Measurements from ENCODE around the gene GLIS2.

GLIS2 gene

DNA sequence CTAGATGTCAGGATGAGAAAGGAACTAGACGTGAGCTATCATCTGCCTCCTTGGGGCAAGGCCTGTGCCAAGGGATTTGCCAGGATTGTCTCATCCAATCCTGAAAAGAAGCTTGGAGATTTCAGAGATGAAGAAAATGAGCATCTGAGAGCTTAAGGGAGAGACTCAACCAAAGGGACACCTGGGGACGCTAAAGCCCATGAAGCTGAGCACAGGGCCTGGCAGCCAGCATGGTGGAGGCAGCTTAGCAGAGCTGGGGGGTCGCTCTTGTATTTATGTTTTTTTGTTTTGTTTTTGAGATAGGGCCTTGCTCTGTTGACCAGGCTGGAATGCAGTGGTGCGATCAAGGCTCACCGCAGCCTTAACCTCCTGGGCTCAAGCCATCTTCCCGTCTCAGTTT, 18.4 kb upstream of the GLIS2 start:
- Histone ChIP-seq H3K9me3 (ENCODE audit: insufficient read depth, low read length) (no peaks in the 10 kb centered on the region), H3K4me1 (ENCODE audit: low read length) (no peaks in the 10 kb centered on the region)

DNA sequence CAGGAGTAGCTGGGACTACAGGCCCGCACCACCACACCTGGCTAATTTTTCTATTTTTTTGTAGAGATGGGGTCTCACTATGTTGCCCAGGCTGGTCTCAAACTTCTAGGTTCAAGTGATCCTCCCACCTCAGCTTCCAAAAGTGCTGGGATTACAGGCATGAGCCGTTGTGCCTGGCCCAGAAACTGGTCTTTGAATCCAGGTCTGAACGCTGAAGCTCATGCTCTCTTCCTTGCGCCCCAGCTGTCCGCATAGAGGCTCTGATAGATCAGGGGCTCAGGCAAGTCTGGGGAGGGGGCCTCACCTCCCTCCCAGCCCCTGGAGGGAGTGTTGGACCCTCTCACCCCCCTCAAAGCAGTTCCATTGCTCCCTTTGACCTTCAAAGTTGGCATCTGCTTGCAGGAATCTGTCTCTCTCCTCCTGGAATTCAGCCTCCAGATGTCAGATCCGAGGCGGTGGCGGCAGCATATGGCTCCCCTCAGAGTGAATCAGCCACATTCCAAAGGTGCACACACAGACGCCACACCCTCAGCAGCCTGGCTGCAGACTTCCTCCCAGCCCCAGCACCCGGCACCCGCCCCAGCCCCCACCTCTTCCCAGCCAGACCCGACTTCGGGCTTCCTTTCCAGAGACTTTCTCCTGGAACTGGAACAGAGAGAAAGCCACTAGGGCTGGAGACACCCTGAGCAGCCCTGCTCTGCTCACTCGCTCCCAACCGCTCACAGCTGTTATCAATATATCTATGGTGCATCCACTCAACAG, 16.9 kb upstream of the GLIS2 start:
- H3K9ac ChIP-seq (ENCODE audit: low read length), result no peak overlapping the region
- no peaks in the 10 kb centered on the region for H3K4me1 ChIP-seq (ENCODE audit: low read length)
- H2AFZ ChIP-seq (ENCODE audit: low read depth, low read length), result no peak overlapping the region
- H3K27me3 ChIP-seq (ENCODE audit: low read depth, low read length), result no peaks in the 10 kb centered on the region
- TF ChIP-seq, protein P1, sequence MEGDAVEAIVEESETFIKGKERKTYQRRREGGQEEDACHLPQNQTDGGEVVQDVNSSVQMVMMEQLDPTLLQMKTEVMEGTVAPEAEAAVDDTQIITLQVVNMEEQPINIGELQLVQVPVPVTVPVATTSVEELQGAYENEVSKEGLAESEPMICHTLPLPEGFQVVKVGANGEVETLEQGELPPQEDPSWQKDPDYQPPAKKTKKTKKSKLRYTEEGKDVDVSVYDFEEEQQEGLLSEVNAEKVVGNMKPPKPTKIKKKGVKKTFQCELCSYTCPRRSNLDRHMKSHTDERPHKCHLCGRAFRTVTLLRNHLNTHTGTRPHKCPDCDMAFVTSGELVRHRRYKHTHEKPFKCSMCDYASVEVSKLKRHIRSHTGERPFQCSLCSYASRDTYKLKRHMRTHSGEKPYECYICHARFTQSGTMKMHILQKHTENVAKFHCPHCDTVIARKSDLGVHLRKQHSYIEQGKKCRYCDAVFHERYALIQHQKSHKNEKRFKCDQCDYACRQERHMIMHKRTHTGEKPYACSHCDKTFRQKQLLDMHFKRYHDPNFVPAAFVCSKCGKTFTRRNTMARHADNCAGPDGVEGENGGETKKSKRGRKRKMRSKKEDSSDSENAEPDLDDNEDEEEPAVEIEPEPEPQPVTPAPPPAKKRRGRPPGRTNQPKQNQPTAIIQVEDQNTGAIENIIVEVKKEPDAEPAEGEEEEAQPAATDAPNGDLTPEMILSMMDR (IDR thresholded peaks at IDR 0.05; ENCODE audit: low read depth, low read length), result no peak
- TF ChIP-seq EZH2phosphoT487 (IDR thresholded peaks at IDR 0.05; ENCODE audit: low read depth), result no peak
- H3K4me2 ChIP-seq (ENCODE audit: low read length), result no peak overlapping the region
- H3K27ac ChIP-seq (ENCODE audit: low read length), result no peak overlapping the region
- no peaks in the 10 kb centered on the region for H4K20me1 ChIP-seq (ENCODE audit: insufficient read depth, low read length)
- H3K79me2 ChIP-seq (ENCODE audit: low read length), result no peaks in the 10 kb centered on the region
- no peaks in the 10 kb centered on the region for H3K9me3 ChIP-seq (ENCODE audit: insufficient read depth, low read length)
- peaks cover 4% of the 10 kb centered on the region for H3K36me3 ChIP-seq (replicated peaks; ENCODE audit: low read depth, low read length)
- H3K4me3 ChIP-seq (ENCODE audit: low read length), result no peak overlapping the region

More for the DNA sequence above, 18.4 kb upstream of the GLIS2 start:
- H3K36me3 ChIP-seq (replicated peaks; ENCODE audit: low read depth, low read length), result peaks cover 3% of the 10 kb centered on the region
- H3K9ac ChIP-seq (ENCODE audit: low read length), result no peak overlapping the region
- no peak overlapping the region for H3K27ac ChIP-seq (ENCODE audit: low read length)
- no peaks in the 10 kb centered on the region for H4K20me1 ChIP-seq (ENCODE audit: insufficient read depth, low read length)
- no peaks in the 10 kb centered on the region for H3K27me3 ChIP-seq (ENCODE audit: low read depth, low read length)
- no peak overlapping the region for H2AFZ ChIP-seq (ENCODE audit: low read depth, low read length)
- TF ChIP-seq EZH2phosphoT487 (IDR thresholded peaks at IDR 0.05; ENCODE audit: low read depth), result no peak
- TF ChIP-seq, protein P1 (IDR thresholded peaks at IDR 0.05; ENCODE audit: low read depth, low read length), result no peak
- H3K79me2 ChIP-seq (ENCODE audit: low read length), result no peaks in the 10 kb centered on the region
- H3K4me2 ChIP-seq (ENCODE audit: low read length), result no peak overlapping the region
- H3K4me3 ChIP-seq (ENCODE audit: low read length), result no peak overlapping the region

DNA sequence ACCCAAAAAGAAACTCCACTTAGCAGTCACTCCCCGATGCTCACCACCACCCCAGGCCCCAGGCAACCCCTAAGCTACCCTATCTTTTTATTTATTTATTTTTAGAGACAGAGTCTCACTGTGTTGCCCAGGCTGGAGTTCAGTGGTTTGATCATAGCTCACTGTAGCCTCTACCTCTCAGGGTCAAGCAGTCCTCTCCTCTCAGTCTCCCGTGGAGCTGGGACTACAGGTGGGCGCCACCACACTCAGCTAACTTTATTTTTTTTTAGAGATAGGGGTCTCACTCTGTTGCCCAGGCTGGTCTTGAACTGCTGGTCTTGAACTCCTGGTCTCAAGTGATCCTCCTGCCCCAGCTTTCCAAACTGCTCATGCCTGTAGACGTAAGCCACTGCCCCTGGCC, 14.7 kb upstream of the GLIS2 start:
- Histone ChIP-seq H3K9ac (ENCODE audit: low read length) (no peak overlapping the region), H3K9me3 (ENCODE audit: insufficient read depth, low read length) (no peaks in the 10 kb centered on the region), H3K4me3 (ENCODE audit: low read length) (no peak overlapping the region), H2AFZ (ENCODE audit: low read depth, low read length) (no peak overlapping the region), H4K20me1 (ENCODE audit: insufficient read depth, low read length) (no peaks in the 10 kb centered on the region), H3K4me1 (ENCODE audit: low read length) (peaks cover 3% of the 10 kb centered on the region), H3K27ac (ENCODE audit: low read length) (no peak overlapping the region), H3K4me2 (ENCODE audit: low read length) (no peak overlapping the region), H3K79me2 (ENCODE audit: low read length) (peaks cover 6% of the 10 kb centered on the region), H3K27me3 (ENCODE audit: low read depth, low read length) (no peaks in the 10 kb centered on the region), H3K36me3 (replicated peaks; ENCODE audit: low read depth, low read length) (peaks cover 11% of the 10 kb centered on the region)
- TF ChIP-seq, protein P1 (IDR thresholded peaks at IDR 0.05; ENCODE audit: low read depth, low read length), result no peak
- TF ChIP-seq EZH2phosphoT487 (IDR thresholded peaks at IDR 0.05; ENCODE audit: low read depth), result no peak

DNA sequence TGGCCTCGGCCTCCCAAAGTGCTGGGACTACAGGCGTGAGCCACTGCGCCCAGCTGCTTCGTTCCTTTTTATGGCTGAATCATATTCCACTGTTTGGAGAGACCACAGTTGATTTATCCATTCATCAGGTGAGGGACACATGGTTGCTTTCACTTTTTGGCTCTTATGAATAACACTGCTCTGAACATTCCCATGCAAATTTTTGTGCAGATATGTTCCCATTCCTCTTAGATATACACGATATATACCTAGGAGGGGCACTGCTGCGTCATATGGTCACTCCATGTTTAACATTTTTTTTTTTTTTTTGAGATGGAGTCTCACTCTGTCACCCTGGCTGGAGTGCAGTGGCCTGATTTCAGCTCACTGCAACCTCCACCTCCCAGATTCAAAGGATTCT, 13.9 kb upstream of the GLIS2 start:
- Histone ChIP-seq H2AFZ (ENCODE audit: low read depth, low read length) (no peak overlapping the region), H3K36me3 (replicated peaks; ENCODE audit: low read depth, low read length) (peaks cover 11% of the 10 kb centered on the region), H3K27me3 (ENCODE audit: low read depth, low read length) (no peaks in the 10 kb centered on the region), H3K4me3 (ENCODE audit: low read length) (no peak overlapping the region), H3K9me3 (ENCODE audit: insufficient read depth, low read length) (no peaks in the 10 kb centered on the region), H3K27ac (ENCODE audit: low read length) (no peak overlapping the region), H3K79me2 (ENCODE audit: low read length) (peaks cover 14% of the 10 kb centered on the region), H3K4me2 (ENCODE audit: low read length) (no peak overlapping the region), H3K9ac (ENCODE audit: low read length) (no peak overlapping the region), H4K20me1 (ENCODE audit: insufficient read depth, low read length) (no peaks in the 10 kb centered on the region), H3K4me1 (ENCODE audit: low read length) (peaks cover 10% of the 10 kb centered on the region)
- TF ChIP-seq, protein P1 (IDR thresholded peaks at IDR 0.05; ENCODE audit: low read depth, low read length), result no peak
- TF ChIP-seq EZH2phosphoT487 (IDR thresholded peaks at IDR 0.05; ENCODE audit: low read depth), result no peak

Data from OCI-LY3 (cell line).